HepG2 (cell line): ENCODE data around the gene BRAT1.

Experiments
- CEBPZ ChIP-seq: IDR thresholded peaks from 2 replicates; pipeline ENCODE4 v1.6.1; 2012; ENCODE audit warnings: low read length, improper control_type of control experiment
- CTCF ChIP-seq: sonication (generic); formaldehyde crosslinking; IDR thresholded peaks from 2 replicates; pipeline ENCODE4 v1.5.0; 2020; ENCODE audit warnings: mild to moderate bottlenecking, missing genetic modification reagents, moderate library complexity
- EZH2 ChIP-seq: conservative IDR thresholded peaks from 2 replicates; pipeline ENCODE4 v1.6.1; 2012; ENCODE audit warnings: mild to moderate bottlenecking, low read depth, low read length, moderate library complexity
- FOXM1 ChIP-seq: sonication (generic); formaldehyde crosslinking; IDR thresholded peaks from 2 replicates; pipeline ENCODE4 v1.5.0; 2020; ENCODE audit warnings: missing genetic modification reagents
- GLMP ChIP-seq: sonication (generic); formaldehyde crosslinking; IDR thresholded peaks from 2 replicates; pipeline ENCODE4 v1.9.0; 2021; ENCODE audit warnings: missing genetic modification reagents, mild to moderate bottlenecking, borderline replicate concordance
- KDM1A ChIP-seq: IDR thresholded peaks from 2 replicates; pipeline ENCODE4 v1.6.1; 2016; ENCODE audit warnings: missing compliant biosample characterization
- KDM6A ChIP-seq: IDR thresholded peaks from 2 replicates; pipeline ENCODE4 v1.6.1; 2016; ENCODE audit warnings: low read depth
- MAX ChIP-seq: IDR thresholded peaks from 2 replicates; pipeline ENCODE4 v1.6.1; 2012; ENCODE audit warnings: inconsistent platforms
- RBFOX2 ChIP-seq: fragments of 200-400 bp; formaldehyde crosslinking; IDR thresholded peaks from 2 replicates; pipeline ENCODE4 v1.6.1; 2017; ENCODE audit warnings: low read depth, mild to moderate bottlenecking, low read length
- REPIN1 ChIP-seq: sonication (generic); formaldehyde crosslinking; IDR thresholded peaks from 2 replicates; pipeline ENCODE4 v1.8.0; 2022; ENCODE audit warnings: missing genetic modification reagents, low read depth, mild to moderate bottlenecking, borderline replicate concordance
- SRF ChIP-seq: IDR thresholded peaks from 2 replicates; pipeline ENCODE4 v1.6.1; 2011; ENCODE audit warnings: mild to moderate bottlenecking, low read depth, low read length, moderate library complexity
- YEATS4 ChIP-seq: sonication (generic); formaldehyde crosslinking; IDR thresholded peaks from 2 replicates; pipeline ENCODE4 v1.4.0; 2020; ENCODE audit warnings: missing genetic modification reagents, borderline replicate concordance
- TF ChIP-seq, protein P1 (sequence below): sonication (generic); formaldehyde crosslinking; IDR thresholded peaks from 2 replicates; pipeline ENCODE4 v1.4.0; 2020; ENCODE audit warnings: mild to moderate bottlenecking, missing genetic modification reagents, borderline replicate concordance
- TF ChIP-seq, protein P2 (sequence below): sonication (generic); formaldehyde crosslinking; IDR thresholded peaks from 2 replicates; pipeline ENCODE4 v1.4.0; 2020; ENCODE audit warnings: missing genetic modification reagents

DNA sequence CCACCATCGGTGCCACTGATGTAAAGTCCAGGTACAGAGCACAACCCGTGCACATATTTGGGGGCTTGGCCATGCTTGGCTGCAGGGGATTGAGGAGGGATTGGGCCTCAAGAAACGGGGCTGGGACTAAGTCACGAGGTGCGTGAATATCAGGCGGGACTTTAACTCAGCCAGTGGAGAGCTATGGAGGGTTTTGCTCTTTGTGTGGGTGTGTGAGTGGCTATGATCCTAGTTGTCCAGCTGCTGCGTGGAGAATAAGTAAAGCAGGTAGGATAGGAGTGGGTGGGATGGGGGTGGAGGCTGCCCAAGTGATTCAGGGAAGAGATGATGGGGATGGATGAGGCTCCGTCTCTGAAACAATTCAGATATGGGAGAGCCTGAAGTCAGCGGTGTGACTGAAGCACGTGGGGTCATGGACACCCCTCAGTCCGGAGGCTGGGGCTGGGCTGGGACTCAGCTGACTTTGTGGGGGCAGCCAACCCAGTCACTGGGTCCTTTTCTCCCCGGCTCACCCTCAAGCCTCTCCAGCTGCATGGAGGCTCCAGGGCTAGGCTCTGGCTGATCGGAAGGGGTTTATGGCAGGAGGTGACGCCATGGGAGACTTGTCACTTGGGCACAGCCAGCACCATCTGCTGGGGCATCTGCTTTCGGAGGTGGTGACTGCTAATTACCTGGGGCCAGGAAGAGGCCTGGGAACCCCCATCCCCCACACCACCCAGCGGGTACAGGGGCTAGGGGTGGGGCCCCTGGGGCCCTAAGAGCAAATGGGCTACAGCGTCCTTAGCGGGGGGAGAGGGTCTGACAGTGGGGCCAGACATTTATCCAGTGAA lies 37.4 kb downstream of the BRAT1 start:
- no peak for TF ChIP-seq EZH2
- TF ChIP-seq RBFOX2 = no peak
- no peak for TF ChIP-seq CEBPZ
- TF ChIP-seq, protein P1, sequence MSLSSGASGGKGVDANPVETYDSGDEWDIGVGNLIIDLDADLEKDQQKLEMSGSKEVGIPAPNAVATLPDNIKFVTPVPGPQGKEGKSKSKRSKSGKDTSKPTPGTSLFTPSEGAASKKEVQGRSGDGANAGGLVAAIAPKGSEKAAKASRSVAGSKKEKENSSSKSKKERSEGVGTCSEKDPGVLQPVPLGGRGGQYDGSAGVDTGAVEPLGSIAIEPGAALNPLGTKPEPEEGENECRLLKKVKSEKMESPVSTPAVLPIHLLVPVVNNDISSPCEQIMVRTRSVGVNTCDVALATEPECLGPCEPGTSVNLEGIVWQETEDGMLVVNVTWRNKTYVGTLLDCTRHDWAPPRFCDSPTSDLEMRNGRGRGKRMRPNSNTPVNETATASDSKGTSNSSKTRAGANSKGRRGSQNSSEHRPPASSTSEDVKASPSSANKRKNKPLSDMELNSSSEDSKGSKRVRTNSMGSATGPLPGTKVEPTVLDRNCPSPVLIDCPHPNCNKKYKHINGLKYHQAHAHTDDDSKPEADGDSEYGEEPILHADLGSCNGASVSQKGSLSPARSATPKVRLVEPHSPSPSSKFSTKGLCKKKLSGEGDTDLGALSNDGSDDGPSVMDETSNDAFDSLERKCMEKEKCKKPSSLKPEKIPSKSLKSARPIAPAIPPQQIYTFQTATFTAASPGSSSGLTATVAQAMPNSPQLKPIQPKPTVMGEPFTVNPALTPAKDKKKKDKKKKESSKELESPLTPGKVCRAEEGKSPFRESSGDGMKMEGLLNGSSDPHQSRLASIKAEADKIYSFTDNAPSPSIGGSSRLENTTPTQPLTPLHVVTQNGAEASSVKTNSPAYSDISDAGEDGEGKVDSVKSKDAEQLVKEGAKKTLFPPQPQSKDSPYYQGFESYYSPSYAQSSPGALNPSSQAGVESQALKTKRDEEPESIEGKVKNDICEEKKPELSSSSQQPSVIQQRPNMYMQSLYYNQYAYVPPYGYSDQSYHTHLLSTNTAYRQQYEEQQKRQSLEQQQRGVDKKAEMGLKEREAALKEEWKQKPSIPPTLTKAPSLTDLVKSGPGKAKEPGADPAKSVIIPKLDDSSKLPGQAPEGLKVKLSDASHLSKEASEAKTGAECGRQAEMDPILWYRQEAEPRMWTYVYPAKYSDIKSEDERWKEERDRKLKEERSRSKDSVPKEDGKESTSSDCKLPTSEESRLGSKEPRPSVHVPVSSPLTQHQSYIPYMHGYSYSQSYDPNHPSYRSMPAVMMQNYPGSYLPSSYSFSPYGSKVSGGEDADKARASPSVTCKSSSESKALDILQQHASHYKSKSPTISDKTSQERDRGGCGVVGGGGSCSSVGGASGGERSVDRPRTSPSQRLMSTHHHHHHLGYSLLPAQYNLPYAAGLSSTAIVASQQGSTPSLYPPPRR (CRISPR knock-in tag) = no peak
- no peak for TF ChIP-seq GLMP (CRISPR knock-in tag)
- no peak for TF ChIP-seq MAX
- no peak for TF ChIP-seq REPIN1 (CRISPR knock-in tag)
- TF ChIP-seq CTCF (CRISPR knock-in tag) = no peak
- no peak for TF ChIP-seq YEATS4 (CRISPR knock-in tag)
- TF ChIP-seq KDM1A = no peak
- TF ChIP-seq KDM6A = no peak
- TF ChIP-seq, protein P2, sequence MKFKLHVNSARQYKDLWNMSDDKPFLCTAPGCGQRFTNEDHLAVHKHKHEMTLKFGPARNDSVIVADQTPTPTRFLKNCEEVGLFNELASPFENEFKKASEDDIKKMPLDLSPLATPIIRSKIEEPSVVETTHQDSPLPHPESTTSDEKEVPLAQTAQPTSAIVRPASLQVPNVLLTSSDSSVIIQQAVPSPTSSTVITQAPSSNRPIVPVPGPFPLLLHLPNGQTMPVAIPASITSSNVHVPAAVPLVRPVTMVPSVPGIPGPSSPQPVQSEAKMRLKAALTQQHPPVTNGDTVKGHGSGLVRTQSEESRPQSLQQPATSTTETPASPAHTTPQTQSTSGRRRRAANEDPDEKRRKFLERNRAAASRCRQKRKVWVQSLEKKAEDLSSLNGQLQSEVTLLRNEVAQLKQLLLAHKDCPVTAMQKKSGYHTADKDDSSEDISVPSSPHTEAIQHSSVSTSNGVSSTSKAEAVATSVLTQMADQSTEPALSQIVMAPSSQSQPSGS (CRISPR knock-in tag) = no peak
- no peak for TF ChIP-seq FOXM1 (CRISPR knock-in tag)
- no peak for TF ChIP-seq SRF
